Hematopoietic multipotent progenitor cell treated with erythropoietin and hydrocortisone succinate and interleukin-3 and kit ligand, for 4 days (in vitro differentiated cells): ENCODE data around the gene NXPE1.

Source experiments
- DNase-seq: peaks from one replicate; pipeline ENCODE4 v3.0.0-alpha.2; 2015

Gene NXPE1

GRCh38 chr11:114562166-114562916, 2.7 kb upstream of the NXPE1 start:
- DNase-seq: no peak

- no peak for DNase-seq
Observed at GRCh38 chr11:114556135-114556534, 3.5 kb downstream of the NXPE1 start.

GRCh38 chr11:114553642-114554041, 6.0 kb downstream of the NXPE1 start:
- no peak for DNase-seq

GRCh38 chr11:114551060-114551459, 8.6 kb downstream of the NXPE1 start:
- DNase-seq: no peak

- DNase-seq: no peak
Observed at GRCh38 chr11:114525682-114526081, 34.0 kb downstream of the NXPE1 start.

GRCh38 chr11:114524122-114524521, 35.6 kb downstream of the NXPE1 start:
- DNase-seq: no peak

GRCh38 chr11:114522818-114523217, 36.9 kb downstream of the NXPE1 start:
- no peak for DNase-seq

- DNase-seq: no peak
Observed at GRCh38 chr11:114511538-114511937, 48.1 kb downstream of the NXPE1 start.

GRCh38 chr11:114511079-114511478, 48.6 kb downstream of the NXPE1 start:
- no peak for DNase-seq

GRCh38 chr11:114501901-114502300, 57.8 kb downstream of the NXPE1 start:
- DNase-seq: no peak

GRCh38 chr11:114499756-114500155, 59.9 kb downstream of the NXPE1 start:
- no peak for DNase-seq

- DNase-seq: peak; percentile 3
Observed at GRCh38 chr11:114496915-114497314, 62.8 kb downstream of the NXPE1 start.

- no peak for DNase-seq
Observed at GRCh38 chr11:114483929-114484328, 75.8 kb downstream of the NXPE1 start.

- no peak for DNase-seq
Observed at GRCh38 chr11:114482114-114482513, 77.6 kb downstream of the NXPE1 start.

GRCh38 chr11:114479331-114479730, 80.3 kb downstream of the NXPE1 start:
- no peak for DNase-seq

GRCh38 chr11:114478768-114479167, 80.9 kb downstream of the NXPE1 start:
- DNase-seq: peak; percentile 6

- no peak for DNase-seq
Observed at GRCh38 chr11:114478001-114478410, 81.7 kb downstream of the NXPE1 start.

- no peak for DNase-seq
Observed at GRCh38 chr11:114472661-114473060, 87.0 kb downstream of the NXPE1 start.
